NCI-H510A treated with DMSO at 0.1 percent for 48 hours (cell line): ENCODE data around the gene CD300LD.
"Not testable (repeated sequence)": the region's sequence is repeated elsewhere in the genome, so short reads cannot be mapped to it uniquely, and the experiment has no call there.

Source experiments
- DNase-seq: peaks from one replicate; lab custom pipeline; 2025; lab: John Stamatoyannopoulos, UW

Gene CD300LD

GRCh38 chr17:74592087-74592990, at the start of gene CD300LD:
CD300LD (minus strand) TSS chr17:74592283; CDS start chr17:74592202, 81 bp downstream.
- no peak for DNase-seq

- DNase-seq, result no peak
These were observed 49.3 kb upstream of the CD300LD start for GRCh38 chr17:74641224-74641957.

- no peak for DNase-seq
These were observed 47.6 kb upstream of the CD300LD start for GRCh38 chr17:74639704-74640151.

GRCh38 chr17:74637926-74638325, 45.8 kb upstream of the CD300LD start:
- DNase-seq, result peak; percentile 24

- no peak for DNase-seq
These were observed 45.2 kb upstream of the CD300LD start for GRCh38 chr17:74637265-74637664.

GRCh38 chr17:74636541-74637085, 44.5 kb upstream of the CD300LD start:
- not testable (repeated sequence) for DNase-seq

GRCh38 chr17:74635418-74635817, 43.3 kb upstream of the CD300LD start:
- DNase-seq, result peak; percentile 52

GRCh38 chr17:74633326-74633725, 41.2 kb upstream of the CD300LD start:
- peak; percentile 96 for DNase-seq

- no peak for DNase-seq
These were observed 40.5 kb upstream of the CD300LD start for GRCh38 chr17:74632617-74633016.

- peak; percentile 38 for DNase-seq
These were observed 39.7 kb upstream of the CD300LD start for GRCh38 chr17:74631468-74632450.

- not testable (repeated sequence) for DNase-seq
These were observed 38.2 kb upstream of the CD300LD start for GRCh38 chr17:74630251-74630650.

GRCh38 chr17:74625661-74626060, 33.6 kb upstream of the CD300LD start:
- no peak for DNase-seq

GRCh38 chr17:74624131-74624530, 32.0 kb upstream of the CD300LD start:
- DNase-seq, result no peak

GRCh38 chr17:74623693-74624093, 31.6 kb upstream of the CD300LD start, which contains the start of gene CD300E:
CD300E (minus strand) TSS chr17:74623738; CDS start chr17:74623621, 117 bp downstream.
- DNase-seq, result no peak

GRCh38 chr17:74619077-74619673, 27.1 kb upstream of the CD300LD start:
- no peak for DNase-seq

GRCh38 chr17:74618451-74618850, 26.4 kb upstream of the CD300LD start:
- DNase-seq, result no peak

GRCh38 chr17:74616696-74617095, 24.6 kb upstream of the CD300LD start:
- no peak for DNase-seq

GRCh38 chr17:74612046-74612445, 20.0 kb upstream of the CD300LD start:
- no peak for DNase-seq

- no peak for DNase-seq
These were observed 18.0 kb upstream of the CD300LD start for GRCh38 chr17:74610108-74610507.

GRCh38 chr17:74608511-74608910, 16.4 kb upstream of the CD300LD start:
- DNase-seq, result no peak

GRCh38 chr17:74607221-74607620, 15.1 kb upstream of the CD300LD start:
- DNase-seq, result no peak
